Panc1 (cell line): ENCODE data around the gene LMAN1L.

Source experiments
- TF ChIP-seq, protein P1 (sequence below): fragments of 450-650 bp; IDR thresholded peaks from 2 replicates; pipeline ENCODE4 v1.5.1; 2017; ENCODE audit warnings: mild to moderate bottlenecking
- TF ChIP-seq, protein P2 (sequence below), 2 experiments: IDR thresholded peaks; 2 replicates each; pipeline ENCODE4 v1.6.1; 2011 to 2012; ENCODE audit warnings: low read depth in 2 of 2, control low read depth in 1 of 2, low read length in 1 of 2, mild to moderate bottlenecking in 1 of 2, moderate library complexity in 1 of 2; ENCODE audit not compliant: insufficient read depth in 1 of 2

DNA sequence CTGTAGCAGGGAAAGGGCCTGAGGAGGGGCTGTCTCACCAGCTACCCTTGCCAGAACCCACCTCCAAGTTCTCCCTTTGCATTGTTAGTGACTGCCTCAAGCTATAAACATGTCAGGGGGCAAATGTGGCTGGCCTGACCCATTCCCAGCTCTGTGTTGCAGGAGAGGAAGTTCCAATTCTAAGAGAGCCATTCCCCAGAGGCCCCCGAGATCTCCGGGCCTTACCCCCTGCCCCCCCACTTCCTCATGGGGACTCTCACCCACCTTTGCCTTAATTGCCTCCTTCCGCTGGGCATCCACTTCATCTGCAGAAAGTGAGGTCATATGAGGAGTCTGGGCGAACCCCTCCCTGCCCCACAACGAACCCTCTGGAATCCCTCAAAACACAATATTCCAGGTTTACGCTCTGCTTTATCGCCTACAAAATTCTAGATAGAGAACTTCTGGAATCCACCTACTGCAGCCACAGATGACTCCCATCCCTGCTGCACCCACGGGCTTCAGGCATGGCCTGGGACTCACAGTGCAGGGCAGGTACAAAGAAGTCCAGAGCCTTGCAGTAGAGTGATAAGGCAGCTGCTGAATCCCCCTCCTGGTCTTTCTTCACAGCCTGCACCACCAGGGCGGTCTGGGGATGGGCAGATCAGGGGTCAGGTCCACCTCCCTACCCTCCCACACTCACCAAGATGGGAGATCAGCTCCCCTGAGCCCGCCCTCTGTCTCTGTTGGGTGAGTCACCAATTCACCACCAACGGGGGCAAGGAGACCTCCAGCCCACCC, 26.3 kb downstream of the LMAN1L start:
- TF ChIP-seq, protein P1, sequence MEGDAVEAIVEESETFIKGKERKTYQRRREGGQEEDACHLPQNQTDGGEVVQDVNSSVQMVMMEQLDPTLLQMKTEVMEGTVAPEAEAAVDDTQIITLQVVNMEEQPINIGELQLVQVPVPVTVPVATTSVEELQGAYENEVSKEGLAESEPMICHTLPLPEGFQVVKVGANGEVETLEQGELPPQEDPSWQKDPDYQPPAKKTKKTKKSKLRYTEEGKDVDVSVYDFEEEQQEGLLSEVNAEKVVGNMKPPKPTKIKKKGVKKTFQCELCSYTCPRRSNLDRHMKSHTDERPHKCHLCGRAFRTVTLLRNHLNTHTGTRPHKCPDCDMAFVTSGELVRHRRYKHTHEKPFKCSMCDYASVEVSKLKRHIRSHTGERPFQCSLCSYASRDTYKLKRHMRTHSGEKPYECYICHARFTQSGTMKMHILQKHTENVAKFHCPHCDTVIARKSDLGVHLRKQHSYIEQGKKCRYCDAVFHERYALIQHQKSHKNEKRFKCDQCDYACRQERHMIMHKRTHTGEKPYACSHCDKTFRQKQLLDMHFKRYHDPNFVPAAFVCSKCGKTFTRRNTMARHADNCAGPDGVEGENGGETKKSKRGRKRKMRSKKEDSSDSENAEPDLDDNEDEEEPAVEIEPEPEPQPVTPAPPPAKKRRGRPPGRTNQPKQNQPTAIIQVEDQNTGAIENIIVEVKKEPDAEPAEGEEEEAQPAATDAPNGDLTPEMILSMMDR: no peak
- TF ChIP-seq, protein P2, sequence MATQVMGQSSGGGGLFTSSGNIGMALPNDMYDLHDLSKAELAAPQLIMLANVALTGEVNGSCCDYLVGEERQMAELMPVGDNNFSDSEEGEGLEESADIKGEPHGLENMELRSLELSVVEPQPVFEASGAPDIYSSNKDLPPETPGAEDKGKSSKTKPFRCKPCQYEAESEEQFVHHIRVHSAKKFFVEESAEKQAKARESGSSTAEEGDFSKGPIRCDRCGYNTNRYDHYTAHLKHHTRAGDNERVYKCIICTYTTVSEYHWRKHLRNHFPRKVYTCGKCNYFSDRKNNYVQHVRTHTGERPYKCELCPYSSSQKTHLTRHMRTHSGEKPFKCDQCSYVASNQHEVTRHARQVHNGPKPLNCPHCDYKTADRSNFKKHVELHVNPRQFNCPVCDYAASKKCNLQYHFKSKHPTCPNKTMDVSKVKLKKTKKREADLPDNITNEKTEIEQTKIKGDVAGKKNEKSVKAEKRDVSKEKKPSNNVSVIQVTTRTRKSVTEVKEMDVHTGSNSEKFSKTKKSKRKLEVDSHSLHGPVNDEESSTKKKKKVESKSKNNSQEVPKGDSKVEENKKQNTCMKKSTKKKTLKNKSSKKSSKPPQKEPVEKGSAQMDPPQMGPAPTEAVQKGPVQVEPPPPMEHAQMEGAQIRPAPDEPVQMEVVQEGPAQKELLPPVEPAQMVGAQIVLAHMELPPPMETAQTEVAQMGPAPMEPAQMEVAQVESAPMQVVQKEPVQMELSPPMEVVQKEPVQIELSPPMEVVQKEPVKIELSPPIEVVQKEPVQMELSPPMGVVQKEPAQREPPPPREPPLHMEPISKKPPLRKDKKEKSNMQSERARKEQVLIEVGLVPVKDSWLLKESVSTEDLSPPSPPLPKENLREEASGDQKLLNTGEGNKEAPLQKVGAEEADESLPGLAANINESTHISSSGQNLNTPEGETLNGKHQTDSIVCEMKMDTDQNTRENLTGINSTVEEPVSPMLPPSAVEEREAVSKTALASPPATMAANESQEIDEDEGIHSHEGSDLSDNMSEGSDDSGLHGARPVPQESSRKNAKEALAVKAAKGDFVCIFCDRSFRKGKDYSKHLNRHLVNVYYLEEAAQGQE (IDR thresholded peaks at IDR 0.05; ENCODE audit: insufficient read depth in 1 of 2, low read depth in 2 of 2, low read length in 1 of 2): no peak
